Muscle of leg (tissue), 11 donors: ENCODE data around the gene CRYGD. TPM values are rescaled to one million over a fixed set of nuclear protein-coding genes. Genes with fewer than 3 reads are reported as not detected.

Experiments
- DNase-seq: peaks from one replicate; pipeline ENCODE4 v3.0.0; 2013
- H3K27ac ChIP-seq: one replicate; pipeline ENCODE4 v1.5.1; 2013; ENCODE audit warnings: mild to moderate bottlenecking, low read length, control low read depth
- H3K27me3 ChIP-seq: one replicate; pipeline ENCODE4 v1.6.1; 2013; ENCODE audit warnings: low read length; ENCODE audit not compliant: control insufficient read depth, insufficient read depth
- H3K36me3 ChIP-seq: one replicate; pipeline ENCODE4 v1.6.1; 2013; ENCODE audit warnings: low read length; ENCODE audit not compliant: control insufficient read depth, insufficient read depth
- H3K4me1 ChIP-seq: one replicate; pipeline ENCODE4 v1.6.1; 2013; ENCODE audit warnings: low read length; ENCODE audit not compliant: control insufficient read depth, insufficient read depth
- H3K4me3 ChIP-seq: one replicate; pipeline ENCODE4 v1.5.1; 2013; ENCODE audit warnings: low read length, control low read depth
- H3K9me3 ChIP-seq: replicated peaks from 2 replicates; pipeline ENCODE4 v1.6.1; 2013; ENCODE audit warnings: low read depth, low read length; ENCODE audit not compliant: control insufficient read depth
- WGBS: methylation state at CpG from one replicate; pipeline ENCODE4 v1.1.5; 2013; ENCODE audit warnings: missing lambda C conversion rate; ENCODE audit not compliant: insufficient coverage; 5-methylcytosine and 5-hydroxymethylcytosine counted together
- polyA plus RNA-seq, 8 donors: library from polyadenylated mRNA; unstranded; fragments of 120-200 nt; gene quantifications; one replicate each; pipeline versions ENCODE4 v1.2.1 to v1.2.3, GENCODE V29; 2013; ENCODE audit warnings: inconsistent platforms in 1 of 8, low replicate concordance in 1 of 8; ENCODE audit not compliant: insufficient read length in 8 of 8, insufficient read depth in 1 of 8
- total RNA-seq: library from RNA; stranded (reverse); fragments of 120-200 nt; gene quantifications from one replicate; pipeline ENCODE4 v1.2.4, GENCODE V29; 2013

The CRYGD gene
- total and polyA plus RNA-seq, 9 donors: not detected

GRCh38 chr2:208090420-208090819 is 33.9 kb downstream of the CRYGD start:
- H3K9me3 ChIP-seq: no peaks in the 10 kb centered on the region
- H3K27ac ChIP-seq: no peak overlapping the region
- DNase-seq: no peak
- no peaks in the 10 kb centered on the region for H3K27me3 ChIP-seq
- peaks cover 2% of the 10 kb centered on the region for H3K4me1 ChIP-seq
- H3K4me3 ChIP-seq: no peak overlapping the region
- H3K36me3 ChIP-seq: no peaks in the 10 kb centered on the region

DNA sequence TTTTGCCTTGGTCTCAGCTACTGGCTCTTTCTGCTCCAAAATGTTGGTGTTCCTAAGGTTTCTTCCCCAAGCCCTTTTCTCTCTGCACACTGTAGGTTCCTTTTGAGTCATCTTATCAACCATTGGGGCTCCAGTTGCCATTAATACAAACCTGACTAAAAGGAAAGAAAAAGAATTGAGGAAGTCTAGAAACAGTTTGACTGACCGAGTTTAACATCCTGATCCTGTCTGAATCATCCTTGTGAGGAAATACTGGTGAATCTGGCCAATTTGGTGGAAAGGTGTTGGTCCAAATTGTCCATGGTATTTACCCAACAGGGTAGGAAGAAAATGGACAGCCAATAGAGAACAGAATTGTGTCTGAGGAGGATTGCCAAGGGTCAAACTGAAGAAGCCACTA is 38.3 kb downstream of the CRYGD start:
- DNase-seq: no peak
- Histone ChIP-seq H3K4me1 (no peaks in the 10 kb centered on the region), H3K9me3 (no peaks in the 10 kb centered on the region), H3K4me3 (no peak overlapping the region), H3K36me3 (no peaks in the 10 kb centered on the region), H3K27ac (no peak overlapping the region), H3K27me3 (no peaks in the 10 kb centered on the region)
- WGBS: 91% methylated on average over 1 of the region's 1 CpG

DNA sequence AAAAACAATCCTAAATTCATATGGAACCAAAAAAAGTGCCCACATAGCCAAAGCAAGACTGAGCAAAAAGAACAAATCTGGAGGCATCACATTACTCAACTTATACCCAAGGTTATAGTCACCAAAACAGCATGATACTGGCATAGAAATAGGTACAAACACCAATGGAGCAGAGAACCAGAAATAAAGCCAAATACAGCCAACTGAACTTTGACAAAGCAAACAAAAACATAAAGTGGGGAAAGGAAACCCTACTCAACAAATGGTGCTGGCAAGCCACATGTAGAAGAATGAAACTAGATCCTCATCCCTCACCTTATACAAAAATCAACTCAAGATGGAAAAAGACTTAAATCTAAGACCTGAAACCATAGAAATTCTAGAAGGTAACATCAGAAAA is 40.5 kb downstream of the CRYGD start:
- no peak overlapping the region for H3K27ac ChIP-seq
- H3K4me3 ChIP-seq: no peak overlapping the region
- no peaks in the 10 kb centered on the region for H3K27me3 ChIP-seq
- no peaks in the 10 kb centered on the region for H3K9me3 ChIP-seq
- no peaks in the 10 kb centered on the region for H3K36me3 ChIP-seq
- no peak for DNase-seq
- no peaks in the 10 kb centered on the region for H3K4me1 ChIP-seq

DNA sequence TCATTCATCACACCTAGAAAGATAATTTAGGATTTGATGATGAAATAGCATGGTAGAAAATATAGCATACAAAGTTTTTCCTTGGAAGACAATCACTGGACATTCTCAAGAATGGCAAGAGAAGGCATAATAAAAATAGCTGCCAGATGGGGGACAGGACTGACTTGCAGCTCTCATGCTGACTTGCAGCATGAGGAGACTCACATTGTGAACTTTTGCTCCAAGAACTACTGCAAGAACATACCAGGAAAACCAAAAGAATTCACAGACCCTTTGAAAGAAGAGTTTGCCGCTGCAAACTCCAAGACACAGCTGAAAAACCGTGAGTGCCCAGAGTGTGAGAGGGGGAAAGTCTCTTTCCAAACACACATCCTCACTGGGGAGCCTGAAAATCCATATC is 47.0 kb downstream of the CRYGD start:
- H3K27me3 ChIP-seq: no peaks in the 10 kb centered on the region
- DNase-seq: no peak
- no peaks in the 10 kb centered on the region for H3K9me3 ChIP-seq
- no peak overlapping the region for H3K4me3 ChIP-seq
- no peaks in the 10 kb centered on the region for H3K36me3 ChIP-seq
- WGBS: no CpG with 5 or more reads among the region's 2 CpGs
- no peaks in the 10 kb centered on the region for H3K4me1 ChIP-seq
- H3K27ac ChIP-seq: no peak overlapping the region

DNA sequence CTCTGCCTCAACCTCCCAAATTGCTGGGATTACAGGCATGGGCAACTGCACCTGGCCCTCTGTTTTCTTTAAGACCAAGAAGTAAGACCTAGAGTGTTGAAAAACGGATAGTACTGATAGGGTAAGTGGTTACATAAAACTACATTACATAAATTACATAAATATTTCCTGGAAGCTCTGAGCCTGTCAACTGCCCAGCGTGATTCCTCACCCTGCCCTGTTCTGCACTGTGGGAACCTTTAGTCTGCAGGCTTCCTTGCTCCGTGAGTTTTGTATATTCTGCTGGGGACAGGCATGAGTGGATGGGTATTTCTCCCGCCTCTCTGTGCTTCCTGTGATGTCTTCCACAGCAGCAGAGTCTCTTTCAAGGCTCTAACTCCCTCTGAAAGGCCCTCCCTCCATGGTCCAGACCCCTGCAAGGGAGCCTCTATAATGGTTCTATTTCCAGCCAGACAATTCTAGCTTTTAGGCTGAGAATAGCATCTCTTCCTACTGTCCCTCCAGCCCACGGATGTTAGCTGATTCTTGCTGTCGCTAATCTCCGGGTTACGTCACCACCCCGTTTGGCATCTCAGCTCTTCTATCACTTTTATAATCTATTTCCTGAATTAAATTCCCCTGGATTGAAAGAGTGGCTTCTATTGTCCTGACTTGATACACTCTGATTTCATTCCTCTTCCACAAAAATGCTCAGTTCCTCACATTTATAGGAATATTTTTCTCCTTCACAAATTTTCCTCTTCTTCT is 49.5 kb downstream of the CRYGD start:
- no peaks in the 10 kb centered on the region for H3K36me3 ChIP-seq
- no peak for DNase-seq
- H3K4me1 ChIP-seq: no peaks in the 10 kb centered on the region
- no peak overlapping the region for H3K27ac ChIP-seq
- WGBS: 50% methylated on average over 1 of the region's 9 CpGs
- H3K9me3 ChIP-seq: no peaks in the 10 kb centered on the region
- no peak overlapping the region for H3K4me3 ChIP-seq
- H3K27me3 ChIP-seq: no peaks in the 10 kb centered on the region

GRCh38 chr2:208072250-208072892 is 52.0 kb downstream of the CRYGD start:
- Histone ChIP-seq H3K9me3 (no peaks in the 10 kb centered on the region), H3K27ac (no peak overlapping the region), H3K4me3 (no peak overlapping the region), H3K4me1 (no peaks in the 10 kb centered on the region), H3K27me3 (no peaks in the 10 kb centered on the region), H3K36me3 (no peaks in the 10 kb centered on the region)
- peak; percentile 56 for DNase-seq
- WGBS: 0% methylated on average over 3 of the region's 9 CpGs

Other genes starting within 250 kb of the CRYGD start
- gene PLEKHM3, start 99.0 kb downstream of the CRYGD start, total RNA-seq: 8.7 TPM
- 1 to 10 TPM; 6.2 to 9.5 (median 7.2) TPM for gene PLEKHM3, start 99.0 kb downstream of the CRYGD start, polyA plus RNA-seq
- not detected for gene CRYGC, start 5.3 kb upstream of the CRYGD start, total RNA-seq
- not detected for gene CRYGC, start 5.3 kb upstream of the CRYGD start, polyA plus RNA-seq
- gene CRYGB, start 21.6 kb upstream of the CRYGD start, total RNA-seq: not detected
- not detected for gene CRYGB, start 21.6 kb upstream of the CRYGD start, polyA plus RNA-seq
- gene CRYGA, start 39.1 kb upstream of the CRYGD start, total RNA-seq: not detected
- gene CRYGA, start 39.1 kb upstream of the CRYGD start, polyA plus RNA-seq: not detected
- gene C2orf80, start 65.5 kb upstream of the CRYGD start, total RNA-seq: not detected
- gene C2orf80, start 65.5 kb upstream of the CRYGD start, polyA plus RNA-seq: not detected
- gene IDH1, start 130.5 kb upstream of the CRYGD start, total RNA-seq: 37.2 TPM
- 10 to 100 TPM; 33.3 to 43.7 (median 36.1) TPM for gene IDH1, start 130.5 kb upstream of the CRYGD start, polyA plus RNA-seq
- 26.6 TPM for gene PIKFYVE, start 141.7 kb upstream of the CRYGD start, total RNA-seq
- gene PIKFYVE, start 141.7 kb upstream of the CRYGD start, polyA plus RNA-seq: 10 to 100 TPM; 10.6 to 18.2 (median 15.4) TPM